ENCODE measurements around the gene ZDHHC24. TPM values are rescaled to one million over a fixed set of nuclear protein-coding genes. Genes with fewer than 3 reads are reported as not detected.

ZDHHC24 gene
- total RNA-seq, 4 donors from 2014 or later = 8.0 to 10.7 (median 9.5) TPM

- Histone ChIP-seq H3K9me3 (no peaks in the 10 kb centered on the region), H3K27ac (no peak overlapping the region), H3K4me3 (no peak overlapping the region), H3K4me1 (peaks cover 7 to 11% (median 7%) of the 10 kb centered on the region in 3 donors), H3K36me3 (peaks cover 0 to 28% (median 0%) of the 10 kb centered on the region in 3 donors), H3K27me3 (peaks cover 0 to 32% (median 0%) of the 10 kb centered on the region in 4 donors)
- TF ChIP-seq POLR2A (IDR thresholded peaks at IDR 0.05) = no peak
- TF ChIP-seq, protein P1, sequence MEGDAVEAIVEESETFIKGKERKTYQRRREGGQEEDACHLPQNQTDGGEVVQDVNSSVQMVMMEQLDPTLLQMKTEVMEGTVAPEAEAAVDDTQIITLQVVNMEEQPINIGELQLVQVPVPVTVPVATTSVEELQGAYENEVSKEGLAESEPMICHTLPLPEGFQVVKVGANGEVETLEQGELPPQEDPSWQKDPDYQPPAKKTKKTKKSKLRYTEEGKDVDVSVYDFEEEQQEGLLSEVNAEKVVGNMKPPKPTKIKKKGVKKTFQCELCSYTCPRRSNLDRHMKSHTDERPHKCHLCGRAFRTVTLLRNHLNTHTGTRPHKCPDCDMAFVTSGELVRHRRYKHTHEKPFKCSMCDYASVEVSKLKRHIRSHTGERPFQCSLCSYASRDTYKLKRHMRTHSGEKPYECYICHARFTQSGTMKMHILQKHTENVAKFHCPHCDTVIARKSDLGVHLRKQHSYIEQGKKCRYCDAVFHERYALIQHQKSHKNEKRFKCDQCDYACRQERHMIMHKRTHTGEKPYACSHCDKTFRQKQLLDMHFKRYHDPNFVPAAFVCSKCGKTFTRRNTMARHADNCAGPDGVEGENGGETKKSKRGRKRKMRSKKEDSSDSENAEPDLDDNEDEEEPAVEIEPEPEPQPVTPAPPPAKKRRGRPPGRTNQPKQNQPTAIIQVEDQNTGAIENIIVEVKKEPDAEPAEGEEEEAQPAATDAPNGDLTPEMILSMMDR (IDR thresholded peaks at IDR 0.05) = no peak
- whole genome bisulfite sequencing, 2 donors = 74 to 76% methylated on average over 7 to 8 of the region's 14 CpGs
- intact Hi-C loops (cut with DNase I) = no loop called here
- no peak for DNase-seq
Observed at GRCh38 chr11:66561178-66561974, 15.5 kb upstream of the ZDHHC24 start.

DNA sequence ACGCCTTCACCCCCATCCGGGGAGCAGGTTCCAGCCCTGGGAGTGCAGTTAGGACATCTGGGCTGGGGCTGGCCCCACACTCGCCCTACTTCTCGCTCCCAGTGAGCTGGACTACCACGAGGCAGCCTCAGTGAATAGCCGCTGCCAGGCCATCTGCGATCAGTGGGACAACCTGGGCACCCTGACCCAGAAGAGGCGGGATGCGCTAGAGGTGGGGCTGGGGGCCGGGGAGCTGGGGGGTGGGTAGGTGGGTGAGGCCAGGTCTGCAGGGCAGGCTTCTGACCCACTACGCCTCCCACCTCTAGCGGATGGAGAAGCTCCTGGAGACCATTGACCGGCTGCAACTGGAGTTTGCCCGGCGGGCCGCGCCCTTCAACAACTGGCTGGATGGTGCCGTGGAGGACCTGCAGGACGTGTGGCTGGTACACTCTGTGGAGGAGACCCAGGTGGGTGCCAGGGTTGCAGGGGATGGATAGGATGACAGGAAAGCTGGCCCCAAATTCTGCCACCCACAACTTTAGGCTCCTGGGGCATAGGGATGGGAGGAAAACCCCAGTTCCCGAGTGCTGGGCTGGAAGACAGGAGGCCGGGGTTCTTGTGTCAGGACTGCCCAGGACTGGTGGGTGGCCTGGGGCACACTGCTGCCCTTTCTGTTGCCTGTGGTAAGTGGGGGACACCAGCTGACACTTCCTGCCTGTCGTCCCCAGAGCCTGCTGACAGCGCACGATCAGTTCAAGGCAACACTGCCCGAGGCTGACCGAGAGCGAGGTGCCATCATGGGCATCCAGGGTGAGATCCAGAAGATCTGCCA is 14.2 kb upstream of the ZDHHC24 start:
- peaks cover 0 to 16% (median 0%) of the 10 kb centered on the region in 3 donors for H3K36me3 ChIP-seq
- H3K27ac ChIP-seq = no peak overlapping the region
- 60 to 68% methylated on average over 1 to 6 of the region's 27 CpGs for WGBS, 2 donors
- no peaks in the 10 kb centered on the region for H3K9me3 ChIP-seq
- H3K27me3 ChIP-seq = peaks cover 0 to 40% (median 0%) of the 10 kb centered on the region in 4 donors
- H3K4me1 ChIP-seq = peaks cover 7 to 11% (median 7%) of the 10 kb centered on the region in 3 donors
- DNase-seq = no peak
- TF ChIP-seq POLR2A (IDR thresholded peaks at IDR 0.05) = no peak
- TF ChIP-seq, protein P1 (IDR thresholded peaks at IDR 0.05) = no peak
- intact Hi-C loops (cut with DNase I) = no loop called here
- no peak overlapping the region for H3K4me3 ChIP-seq

DNA sequence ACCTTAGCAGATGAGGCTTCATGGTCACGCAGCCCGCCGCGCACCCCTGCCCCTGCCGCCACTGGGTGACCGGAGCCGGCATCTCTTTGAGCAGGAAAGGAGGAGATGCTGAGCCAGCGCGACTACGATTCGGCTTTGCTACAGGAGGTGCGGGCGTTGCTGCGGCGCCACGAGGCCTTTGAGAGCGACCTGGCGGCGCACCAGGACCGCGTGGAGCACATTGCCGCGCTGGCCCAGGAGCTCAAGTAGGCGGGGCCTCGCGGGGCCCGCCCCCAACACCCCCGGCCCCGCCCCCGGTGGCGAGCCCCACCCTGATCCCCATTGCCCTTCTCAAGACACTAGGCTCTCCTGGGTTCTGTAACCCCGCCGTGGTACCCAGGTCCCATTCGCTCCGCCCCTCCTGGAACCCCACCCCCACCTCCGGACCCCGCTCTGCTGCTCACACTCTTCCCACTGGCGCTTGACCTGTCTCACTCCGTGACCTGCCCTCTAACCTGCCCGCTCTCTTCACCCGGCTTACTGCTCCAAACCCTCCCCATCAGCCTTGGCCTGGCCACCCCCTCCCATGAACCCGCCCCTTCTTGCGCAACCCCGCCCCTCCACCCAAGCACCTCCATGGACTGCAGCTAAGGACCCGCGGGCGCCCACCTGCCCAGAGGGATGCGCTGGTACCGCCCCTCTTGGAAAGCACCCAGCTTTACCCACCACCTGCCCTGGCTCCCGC is 13.5 kb upstream of the ZDHHC24 start:
- no peak overlapping the region for H3K27ac ChIP-seq
- H3K9me3 ChIP-seq = no peaks in the 10 kb centered on the region
- peaks cover 7 to 11% (median 7%) of the 10 kb centered on the region in 3 donors for H3K4me1 ChIP-seq
- H3K27me3 ChIP-seq = peaks cover 0 to 42% (median 0%) of the 10 kb centered on the region in 4 donors
- intact Hi-C loops (cut with DNase I) = no loop called here
- H3K4me3 ChIP-seq = peak overlapping the region in 1 of 4 donors; percentile 44
- H3K36me3 ChIP-seq = peaks cover 0 to 8% (median 0%) of the 10 kb centered on the region in 3 donors
- DNase-seq = no peak
- TF ChIP-seq, protein P1 (IDR thresholded peaks at IDR 0.05) = no peak
- TF ChIP-seq POLR2A (IDR thresholded peaks at IDR 0.05) = no peak
- 30 to 40% methylated on average over 1 to 2 of the region's 50 CpGs for WGBS, 2 donors

- Histone ChIP-seq H3K36me3 (no peaks in the 10 kb centered on the region), H3K27me3 (peaks cover 0 to 42% (median 0%) of the 10 kb centered on the region in 4 donors), H3K4me1 (peaks cover 7 to 11% (median 7%) of the 10 kb centered on the region in 3 donors), H3K4me3 (no peak overlapping the region), H3K9me3 (no peaks in the 10 kb centered on the region), H3K27ac (no peak overlapping the region)
- intact Hi-C loops (cut with DNase I) = no loop called here
- DNase-seq = no peak
- 71 to 82% methylated on average over 4 to 5 of the region's 24 CpGs for WGBS, 2 donors
- no peak for TF ChIP-seq POLR2A (IDR thresholded peaks at IDR 0.05)
- TF ChIP-seq, protein P1 (IDR thresholded peaks at IDR 0.05) = no peak
Observed at GRCh38 chr11:66557733-66558326, 12.0 kb upstream of the ZDHHC24 start.

All from esophagus squamous epithelium (tissue), 5 donors.